ENCODE data around the gene ATP2A3.

Gene ATP2A3

GRCh38 chr17:3988297-3989040 is 24.2 kb upstream of the ATP2A3 start:
- Mint-ChIP-seq H3K27ac (no peak overlapping the region), H3K4me3 (no peak overlapping the region), H3K4me1 (peaks cover 27% of the 10 kb centered on the region), H3K9me3 (peaks cover 6% of the 10 kb centered on the region), H3K36me3 (ENCODE audit: low read depth) (no peaks in the 10 kb centered on the region), H3K27me3 (ENCODE audit: low read depth, poor library complexity) (peaks cover 22% of the 10 kb centered on the region)
- DNase-seq, result no peak
- TF ChIP-seq CTCF (IDR thresholded peaks at IDR 0.05), result no peak

- no peaks in the 10 kb centered on the region for H3K36me3 Mint-ChIP-seq (ENCODE audit: low read depth)
Observed at GRCh38 chr17:3986939-3987335, 22.7 kb upstream of the ATP2A3 start.

GRCh38 chr17:3986270-3986938 is 22.2 kb upstream of the ATP2A3 start:
- no peak for TF ChIP-seq CTCF (IDR thresholded peaks at IDR 0.05)
- H3K9me3 Mint-ChIP-seq, result peaks cover 4% of the 10 kb centered on the region
- H3K4me3 Mint-ChIP-seq, result no peak overlapping the region
- H3K36me3 Mint-ChIP-seq (ENCODE audit: low read depth), result no peaks in the 10 kb centered on the region
- no peak overlapping the region for H3K27ac Mint-ChIP-seq
- peaks cover 20% of the 10 kb centered on the region for H3K27me3 Mint-ChIP-seq (ENCODE audit: low read depth, poor library complexity)
- H3K4me1 Mint-ChIP-seq, result peaks cover 32% of the 10 kb centered on the region
- no peak for DNase-seq

More at GRCh38 chr17:3986939-3987335, 22.7 kb upstream of the ATP2A3 start:
- H3K4me3 Mint-ChIP-seq, result no peak overlapping the region
- peaks cover 22% of the 10 kb centered on the region for H3K27me3 Mint-ChIP-seq (ENCODE audit: low read depth, poor library complexity)
- peaks cover 4% of the 10 kb centered on the region for H3K9me3 Mint-ChIP-seq
- H3K4me1 Mint-ChIP-seq, result peaks cover 28% of the 10 kb centered on the region
- no peak for TF ChIP-seq CTCF (IDR thresholded peaks at IDR 0.05)
- no peak for DNase-seq
- H3K27ac Mint-ChIP-seq, result no peak overlapping the region

- H3K4me1 Mint-ChIP-seq, result peaks cover 32% of the 10 kb centered on the region
- H3K27me3 Mint-ChIP-seq (ENCODE audit: low read depth, poor library complexity), result peaks cover 19% of the 10 kb centered on the region
- H3K9me3 Mint-ChIP-seq, result peaks cover 4% of the 10 kb centered on the region
- TF ChIP-seq CTCF (IDR thresholded peaks at IDR 0.05), result no peak
- H3K4me3 Mint-ChIP-seq, result no peak overlapping the region
- H3K27ac Mint-ChIP-seq, result no peak overlapping the region
- H3K36me3 Mint-ChIP-seq (ENCODE audit: low read depth), result no peaks in the 10 kb centered on the region
- no peak for DNase-seq
Observed at GRCh38 chr17:3985846-3986245, 21.6 kb upstream of the ATP2A3 start.

GRCh38 chr17:3983606-3984484 is 19.6 kb upstream of the ATP2A3 start:
- Mint-ChIP-seq H3K4me1 (peaks cover 30% of the 10 kb centered on the region), H3K27ac (no peak overlapping the region), H3K27me3 (ENCODE audit: low read depth, poor library complexity) (peaks cover 21% of the 10 kb centered on the region), H3K4me3 (no peak overlapping the region), H3K9me3 (peaks cover 4% of the 10 kb centered on the region), H3K36me3 (ENCODE audit: low read depth) (no peaks in the 10 kb centered on the region)
- no peak for DNase-seq
- TF ChIP-seq CTCF (IDR thresholded peaks at IDR 0.05), result no peak
